Prostate gland (tissue), 2 donors: ENCODE measurements around the gene ANKFY1.

Source experiments
- CTCF ChIP-seq, 4 experiments: fragments of 200-600 bp in 2 of 4; fragments of 450-650 bp in 2 of 4; sonication (generic) in 2 of 4; IDR thresholded peaks; 1 replicate in 3 of 4; 2 replicates in 1 of 4; pipeline ENCODE4 v1.5.1; 2016 to 2019; ENCODE audit warnings: antibody characterized with exemption in 4 of 4, mild to moderate bottlenecking in 2 of 4, moderate library complexity in 2 of 4
- POLR2A ChIP-seq: fragments of 450-650 bp; IDR thresholded peaks from one replicate; pipeline ENCODE4 v1.6.1; 2016; ENCODE audit warnings: antibody characterized with exemption, mild to moderate bottlenecking

GRCh38 chr17:4134721-4135120, 129.1 kb downstream of the ANKFY1 start:
- TF ChIP-seq POLR2A (no peak), CTCF (IDR thresholded peaks at IDR 0.05) (no peak)
